ENCODE results near the gene KCTD3. TPM values are rescaled to one million over a fixed set of nuclear protein-coding genes. Genes with fewer than 3 reads are reported as not detected.
A peak's percentile ranks its signal among the peaks of the same experiment; 100 is the strongest.

Gene KCTD3
- total and polyA plus RNA-seq, 2 of the 13 experiments (the other 11 are each of a cell fraction or from before 2014, with no cell fraction given): 49.8 to 68.1 TPM

DNA sequence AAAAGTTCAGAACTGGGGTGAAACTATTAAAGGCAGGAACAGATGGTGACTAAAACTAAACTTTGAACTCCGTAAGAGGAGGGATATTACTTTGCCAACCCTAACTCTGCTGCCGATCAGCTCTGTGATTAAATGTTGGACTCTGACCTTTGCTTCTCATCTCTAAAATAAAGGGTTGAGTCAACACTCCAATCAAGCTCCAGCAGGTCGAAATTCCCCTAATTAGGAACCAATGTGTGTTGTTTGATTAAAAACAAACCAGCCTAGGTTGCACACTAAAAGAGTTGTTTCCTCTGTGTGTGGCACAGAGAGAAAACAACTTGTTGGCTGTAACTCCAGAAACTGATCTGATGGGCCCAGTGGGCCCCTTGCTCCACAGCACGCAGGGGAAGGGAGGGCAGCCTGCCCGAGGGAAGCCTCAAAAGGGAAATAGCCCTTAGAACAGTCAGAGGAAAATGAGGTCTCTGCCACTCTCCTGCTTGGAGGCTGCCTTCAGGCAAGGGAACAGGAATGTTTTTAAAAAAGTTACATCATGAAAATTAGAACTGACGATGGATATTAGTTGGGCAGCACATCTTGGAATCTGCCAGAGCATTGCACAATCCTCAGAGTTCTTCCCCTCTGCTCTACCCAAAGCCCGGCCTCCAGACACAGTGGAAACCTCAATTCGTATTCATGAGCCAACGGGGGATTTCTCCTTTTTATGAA lies 69.3 kb downstream of the KCTD3 start (continued):
- TF ChIP-seq, protein P1, sequence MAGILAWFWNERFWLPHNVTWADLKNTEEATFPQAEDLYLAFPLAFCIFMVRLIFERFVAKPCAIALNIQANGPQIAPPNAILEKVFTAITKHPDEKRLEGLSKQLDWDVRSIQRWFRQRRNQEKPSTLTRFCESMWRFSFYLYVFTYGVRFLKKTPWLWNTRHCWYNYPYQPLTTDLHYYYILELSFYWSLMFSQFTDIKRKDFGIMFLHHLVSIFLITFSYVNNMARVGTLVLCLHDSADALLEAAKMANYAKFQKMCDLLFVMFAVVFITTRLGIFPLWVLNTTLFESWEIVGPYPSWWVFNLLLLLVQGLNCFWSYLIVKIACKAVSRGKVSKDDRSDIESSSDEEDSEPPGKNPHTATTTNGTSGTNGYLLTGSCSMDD (CRISPR knock-in tag; IDR thresholded peaks at IDR 0.05): no peak
- TF ChIP-seq, protein P2, sequence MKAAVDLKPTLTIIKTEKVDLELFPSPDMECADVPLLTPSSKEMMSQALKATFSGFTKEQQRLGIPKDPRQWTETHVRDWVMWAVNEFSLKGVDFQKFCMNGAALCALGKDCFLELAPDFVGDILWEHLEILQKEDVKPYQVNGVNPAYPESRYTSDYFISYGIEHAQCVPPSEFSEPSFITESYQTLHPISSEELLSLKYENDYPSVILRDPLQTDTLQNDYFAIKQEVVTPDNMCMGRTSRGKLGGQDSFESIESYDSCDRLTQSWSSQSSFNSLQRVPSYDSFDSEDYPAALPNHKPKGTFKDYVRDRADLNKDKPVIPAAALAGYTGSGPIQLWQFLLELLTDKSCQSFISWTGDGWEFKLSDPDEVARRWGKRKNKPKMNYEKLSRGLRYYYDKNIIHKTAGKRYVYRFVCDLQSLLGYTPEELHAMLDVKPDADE (CRISPR knock-in tag; IDR thresholded peaks at IDR 0.05): no peak
- TF ChIP-seq, protein P3, sequence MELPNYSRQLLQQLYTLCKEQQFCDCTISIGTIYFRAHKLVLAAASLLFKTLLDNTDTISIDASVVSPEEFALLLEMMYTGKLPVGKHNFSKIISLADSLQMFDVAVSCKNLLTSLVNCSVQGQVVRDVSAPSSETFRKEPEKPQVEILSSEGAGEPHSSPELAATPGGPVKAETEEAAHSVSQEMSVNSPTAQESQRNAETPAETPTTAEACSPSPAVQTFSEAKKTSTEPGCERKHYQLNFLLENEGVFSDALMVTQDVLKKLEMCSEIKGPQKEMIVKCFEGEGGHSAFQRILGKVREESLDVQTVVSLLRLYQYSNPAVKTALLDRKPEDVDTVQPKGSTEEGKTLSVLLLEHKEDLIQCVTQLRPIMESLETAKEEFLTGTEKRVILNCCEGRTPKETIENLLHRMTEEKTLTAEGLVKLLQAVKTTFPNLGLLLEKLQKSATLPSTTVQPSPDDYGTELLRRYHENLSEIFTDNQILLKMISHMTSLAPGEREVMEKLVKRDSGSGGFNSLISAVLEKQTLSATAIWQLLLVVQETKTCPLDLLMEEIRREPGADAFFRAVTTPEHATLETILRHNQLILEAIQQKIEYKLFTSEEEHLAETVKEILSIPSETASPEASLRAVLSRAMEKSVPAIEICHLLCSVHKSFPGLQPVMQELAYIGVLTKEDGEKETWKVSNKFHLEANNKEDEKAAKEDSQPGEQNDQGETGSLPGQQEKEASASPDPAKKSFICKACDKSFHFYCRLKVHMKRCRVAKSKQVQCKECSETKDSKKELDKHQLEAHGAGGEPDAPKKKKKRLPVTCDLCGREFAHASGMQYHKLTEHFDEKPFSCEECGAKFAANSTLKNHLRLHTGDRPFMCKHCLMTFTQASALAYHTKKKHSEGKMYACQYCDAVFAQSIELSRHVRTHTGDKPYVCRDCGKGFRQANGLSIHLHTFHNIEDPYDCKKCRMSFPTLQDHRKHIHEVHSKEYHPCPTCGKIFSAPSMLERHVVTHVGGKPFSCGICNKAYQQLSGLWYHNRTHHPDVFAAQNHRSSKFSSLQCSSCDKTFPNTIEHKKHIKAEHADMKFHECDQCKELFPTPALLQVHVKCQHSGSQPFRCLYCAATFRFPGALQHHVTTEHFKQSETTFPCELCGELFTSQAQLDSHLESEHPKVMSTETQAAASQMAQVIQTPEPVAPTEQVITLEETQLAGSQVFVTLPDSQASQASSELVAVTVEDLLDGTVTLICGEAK (IDR thresholded peaks at IDR 0.05): no peak
- TF ChIP-seq, protein P3 (CRISPR knock-in tag; IDR thresholded peaks at IDR 0.05): no peak
- TF ChIP-seq KMT2A (CRISPR knock-in tag; IDR thresholded peaks at IDR 0.05) (no peak), ZFP1 (CRISPR knock-in tag; IDR thresholded peaks at IDR 0.05) (no peak), ZNF549 (CRISPR knock-in tag; IDR thresholded peaks at IDR 0.05) (0 out of 2 replicates have a peak, but pooled peaks have one; percentile 48), NFYB (CRISPR knock-in tag; IDR thresholded peaks at IDR 0.05) (no peak), ZFY (CRISPR knock-in tag; IDR thresholded peaks at IDR 0.05) (peak; percentile 50; the same call in 1 of the 2 replicates), RAD21 (CRISPR knock-in tag; IDR thresholded peaks at IDR 0.05) (no peak), SOX13 (IDR thresholded peaks at IDR 0.05) (no peak), SOX13 (CRISPR knock-in tag; conservative IDR thresholded peaks at IDR 0.05 in 1 of 2, IDR thresholded peaks at IDR 0.05 in 1 of 2) (0 out of 4 replicates have a peak, but pooled peaks of 1 of the 2 experiments have one; percentile 5), ZNF460 (CRISPR knock-in tag; IDR thresholded peaks at IDR 0.05; ENCODE audit: borderline replicate concordance) (no peak), GABPA (IDR thresholded peaks at IDR 0.05; ENCODE audit: low read depth, low read length) (no peak), GABPA (CRISPR knock-in tag; IDR thresholded peaks at IDR 0.05; ENCODE audit: low read depth) (no peak)
- TF ChIP-seq, protein P4, sequence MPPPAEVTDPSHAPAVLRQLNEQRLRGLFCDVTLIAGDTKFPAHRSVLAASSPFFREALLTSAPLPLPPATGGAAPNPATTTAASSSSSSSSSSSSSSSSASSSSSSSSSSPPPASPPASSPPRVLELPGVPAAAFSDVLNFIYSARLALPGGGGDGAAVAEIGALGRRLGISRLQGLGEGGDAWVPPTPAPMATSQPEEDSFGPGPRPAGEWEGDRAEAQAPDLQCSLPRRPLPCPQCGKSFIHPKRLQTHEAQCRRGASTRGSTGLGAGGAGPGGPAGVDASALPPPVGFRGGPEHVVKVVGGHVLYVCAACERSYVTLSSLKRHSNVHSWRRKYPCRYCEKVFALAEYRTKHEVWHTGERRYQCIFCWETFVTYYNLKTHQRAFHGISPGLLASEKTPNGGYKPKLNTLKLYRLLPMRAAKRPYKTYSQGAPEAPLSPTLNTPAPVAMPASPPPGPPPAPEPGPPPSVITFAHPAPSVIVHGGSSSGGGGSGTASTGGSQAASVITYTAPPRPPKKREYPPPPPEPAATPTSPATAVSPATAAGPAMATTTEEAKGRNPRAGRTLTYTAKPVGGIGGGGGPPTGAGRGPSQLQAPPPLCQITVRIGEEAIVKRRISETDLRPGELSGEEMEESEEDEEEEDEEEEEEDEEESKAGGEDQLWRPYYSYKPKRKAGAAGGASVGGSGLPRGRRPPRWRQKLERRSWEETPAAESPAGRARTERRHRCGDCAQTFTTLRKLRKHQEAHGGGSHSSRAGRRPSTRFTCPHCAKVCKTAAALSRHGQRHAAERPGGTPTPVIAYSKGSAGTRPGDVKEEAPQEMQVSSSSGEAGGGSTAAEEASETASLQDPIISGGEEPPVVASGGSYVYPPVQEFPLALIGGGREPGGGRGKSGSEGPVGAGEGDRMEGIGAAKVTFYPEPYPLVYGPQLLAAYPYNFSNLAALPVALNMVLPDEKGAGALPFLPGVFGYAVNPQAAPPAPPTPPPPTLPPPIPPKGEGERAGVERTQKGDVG (CRISPR knock-in tag; IDR thresholded peaks at IDR 0.05; ENCODE audit: borderline replicate concordance): no peak

Measured in HepG2 (cell line).